Bronchial epithelial cell (primary cell): Measurements from ENCODE around the gene NEDD4L. TPM values are rescaled to one million over a fixed set of nuclear protein-coding genes. Genes with fewer than 3 reads are reported as not detected.

Source experiments
- DNase-seq: peaks from one replicate; pipeline ENCODE4 v3.0.0-alpha.2; 2010; ENCODE audit warnings: low read depth
- FAIRE-seq: peaks from 2 replicates; lab custom pipeline; 2011; peaks lifted over from hg19 to GRCh38; lab: Jason Lieb, UNC
- H3K27me3 ChIP-seq: 2 replicates; pipeline ENCODE4 v1.5.1; 2011; ENCODE audit warnings: low read length; ENCODE audit not compliant: control insufficient read depth, insufficient read depth
- H3K36me3 ChIP-seq: 2 replicates; pipeline ENCODE4 v1.5.1; 2011; ENCODE audit warnings: low read length; ENCODE audit not compliant: control insufficient read depth, insufficient read depth
- H3K4me3 ChIP-seq: 2 replicates; pipeline ENCODE4 v1.5.1; 2011; ENCODE audit warnings: mild to moderate bottlenecking, low read depth, low read length, control low read depth
- CTCF ChIP-seq: IDR thresholded peaks from 2 replicates; pipeline ENCODE4 v1.5.1; 2011; ENCODE audit warnings: mild to moderate bottlenecking, moderate library complexity, low read length, control low read depth, inconsistent platforms; ENCODE audit not compliant: insufficient read depth, severe bottlenecking
- total RNA-seq: library from RNA; depleted of rRNA; stranded (reverse); fragments of >200 nt; gene quantifications from 2 replicates; pipeline ENCODE4 v1.2.1, GENCODE V29; 2014

Gene NEDD4L
- total RNA-seq, 1 donor from 2014 or later, result 11.3 TPM

GRCh38 chr18:58360324-58360723 lies 316.3 kb downstream of the NEDD4L start:
- TF ChIP-seq CTCF, result no peak
- FAIRE-seq (no peak), DNase-seq (no peak)
- Histone ChIP-seq H3K4me3 (no peak overlapping the region), H3K27me3 (no peaks in the 10 kb centered on the region), H3K36me3 (peaks cover 3% of the 10 kb centered on the region)

- FAIRE-seq, result no peak
- H3K4me3 ChIP-seq, result no peak overlapping the region
- H3K36me3 ChIP-seq, result peaks cover 6% of the 10 kb centered on the region
- no peak for TF ChIP-seq CTCF
- DNase-seq, result no peak
- H3K27me3 ChIP-seq, result no peaks in the 10 kb centered on the region
Observed at GRCh38 chr18:58361212-58361611, 317.2 kb downstream of the NEDD4L start.

- DNase-seq (peak; percentile 90), FAIRE-seq (no peak)
- no peak overlapping the region for H3K4me3 ChIP-seq
- no peak for TF ChIP-seq CTCF
- H3K36me3 ChIP-seq, result peaks cover 8% of the 10 kb centered on the region
- no peaks in the 10 kb centered on the region for H3K27me3 ChIP-seq
Observed at GRCh38 chr18:58362027-58362575, 318.1 kb downstream of the NEDD4L start.

GRCh38 chr18:58362829-58363271 lies 318.8 kb downstream of the NEDD4L start:
- Histone ChIP-seq H3K27me3 (no peaks in the 10 kb centered on the region), H3K36me3 (peaks cover 8% of the 10 kb centered on the region), H3K4me3 (no peak overlapping the region)
- DNase-seq (no peak), FAIRE-seq (no peak)
- no peak for TF ChIP-seq CTCF

- DNase-seq, result peak; percentile 70
- FAIRE-seq, result no peak
- TF ChIP-seq CTCF, result no peak
- H3K27me3 ChIP-seq, result no peaks in the 10 kb centered on the region
- peaks cover 8% of the 10 kb centered on the region for H3K36me3 ChIP-seq
- no peak overlapping the region for H3K4me3 ChIP-seq
Observed at GRCh38 chr18:58363767-58364540, 319.9 kb downstream of the NEDD4L start.
